TTC549 (cell line): ENCODE data around the gene MYO3B.
"Not testable (repeated sequence)": the region's sequence is repeated elsewhere in the genome, so short reads cannot be mapped to it uniquely, and the experiment has no call there.

Source experiments
- FAIRE-seq: peaks from 2 replicates; lab custom pipeline; 2012; peaks lifted over from hg19 to GRCh38; lab: Jason Lieb, UNC

MYO3B gene

DNA sequence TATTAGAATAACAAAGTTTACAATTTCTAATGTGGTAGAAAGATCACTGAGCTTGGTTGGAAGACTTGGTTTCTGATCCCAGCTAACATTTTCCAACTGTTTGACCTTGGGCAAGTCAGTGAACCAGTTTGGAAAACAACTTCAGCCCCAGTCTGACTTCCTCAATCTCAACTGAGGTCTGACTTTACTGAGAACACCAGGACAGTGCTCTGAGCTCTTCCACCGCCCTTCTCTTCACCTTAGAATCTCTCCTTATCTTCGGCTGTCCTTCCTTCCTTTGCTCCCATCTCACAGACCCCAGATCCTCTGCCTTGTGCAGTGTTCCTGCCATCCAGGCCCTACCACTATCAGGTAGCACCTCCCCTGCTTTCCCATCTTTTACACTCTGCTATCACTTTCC lies 343.4 kb downstream of the MYO3B start:
- FAIRE-seq, result no peak

DNA sequence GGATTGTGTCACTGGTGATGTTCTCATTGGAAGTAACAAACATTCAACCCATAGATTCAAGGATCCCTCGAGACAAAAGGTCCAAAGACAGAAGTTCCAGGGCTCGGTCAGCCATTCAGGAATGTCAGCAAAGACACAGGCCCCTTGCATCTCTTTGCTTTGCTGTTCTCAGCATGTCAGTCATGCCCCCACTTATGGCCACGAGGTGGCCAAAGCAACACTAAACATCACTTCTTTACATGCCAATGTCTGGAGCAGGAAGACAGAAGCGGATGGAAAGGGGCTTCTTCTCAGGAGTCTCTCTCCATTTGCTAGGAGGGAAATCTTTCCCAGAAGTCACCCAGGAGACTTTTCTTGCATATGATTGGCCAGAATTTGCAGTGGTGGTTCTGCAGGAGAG lies 345.6 kb downstream of the MYO3B start:
- FAIRE-seq, result no peak

DNA sequence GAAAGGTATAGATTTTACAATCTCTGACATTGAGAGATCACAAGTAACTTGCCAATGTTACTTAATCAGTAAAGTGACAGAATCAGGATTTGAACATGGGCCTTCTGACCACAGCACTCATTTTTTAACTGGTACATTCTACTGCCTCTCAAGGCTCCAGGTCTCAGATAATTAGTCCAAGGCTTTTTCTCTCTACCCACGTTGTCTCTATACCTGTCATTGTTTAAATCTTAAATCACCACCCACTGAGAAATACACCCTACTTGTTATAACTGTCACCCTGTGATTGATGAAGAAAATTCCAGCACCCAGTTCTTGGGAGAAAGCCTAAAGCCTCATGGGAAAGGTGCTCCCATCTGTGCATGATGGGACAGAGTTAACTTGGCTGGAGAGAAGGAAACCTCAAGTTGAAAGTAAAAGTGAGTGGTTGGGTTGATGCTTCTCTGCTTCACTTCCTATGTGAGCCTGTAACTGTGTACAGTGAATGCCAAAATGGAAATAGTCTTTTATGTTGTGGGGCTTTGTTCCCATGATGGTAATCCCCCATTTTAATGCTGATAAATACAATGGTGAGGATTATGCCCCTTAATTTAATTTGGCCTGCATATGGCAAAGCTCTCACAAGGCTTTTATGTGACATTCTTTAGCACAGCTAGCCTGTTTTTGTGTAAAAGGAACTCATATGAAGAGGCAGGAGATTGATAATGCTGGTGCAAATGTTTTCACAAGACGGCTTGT lies 347.1 kb downstream of the MYO3B start:
- FAIRE-seq, result no peak

DNA sequence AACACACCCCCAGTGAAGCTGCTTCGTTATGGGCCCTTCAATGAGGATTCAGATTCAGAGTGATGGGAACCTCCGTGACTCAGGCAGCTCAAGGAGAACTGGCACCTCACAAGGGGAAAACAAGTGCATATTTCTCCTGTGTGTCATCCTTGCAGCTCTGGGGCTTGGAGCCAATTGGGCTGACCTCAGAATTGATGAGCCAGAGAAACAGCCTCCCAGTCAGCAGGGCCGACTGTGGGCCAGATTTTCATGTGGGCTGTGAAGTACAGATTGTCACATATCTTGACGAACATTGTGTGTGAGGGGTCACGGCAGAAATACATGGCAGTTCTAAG lies 347.6 kb downstream of the MYO3B start:
- FAIRE-seq, result no peak

DNA sequence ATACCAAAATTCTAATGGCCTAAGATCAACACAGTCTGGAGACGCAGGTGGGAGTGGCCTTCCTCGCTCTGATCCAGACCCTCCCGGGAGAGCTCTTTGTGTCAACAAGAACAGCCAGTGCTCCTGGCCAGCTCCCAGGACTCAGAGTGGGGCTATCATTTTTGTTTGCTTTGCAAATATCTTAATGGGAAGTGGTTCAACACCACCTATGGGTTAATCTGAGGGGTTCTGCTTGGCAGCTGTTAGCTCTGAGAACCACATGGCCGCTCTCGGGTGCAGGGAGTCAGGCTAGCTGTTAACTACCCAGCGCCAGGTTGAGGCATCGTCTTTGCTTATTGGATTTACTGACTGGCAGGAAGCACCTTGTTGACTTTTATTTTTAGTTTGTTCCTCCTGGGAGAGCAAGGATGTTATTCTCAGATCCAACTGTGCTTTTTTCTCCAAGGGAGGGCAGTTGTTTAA lies 352.4 kb downstream of the MYO3B start:
- no peak for FAIRE-seq

DNA sequence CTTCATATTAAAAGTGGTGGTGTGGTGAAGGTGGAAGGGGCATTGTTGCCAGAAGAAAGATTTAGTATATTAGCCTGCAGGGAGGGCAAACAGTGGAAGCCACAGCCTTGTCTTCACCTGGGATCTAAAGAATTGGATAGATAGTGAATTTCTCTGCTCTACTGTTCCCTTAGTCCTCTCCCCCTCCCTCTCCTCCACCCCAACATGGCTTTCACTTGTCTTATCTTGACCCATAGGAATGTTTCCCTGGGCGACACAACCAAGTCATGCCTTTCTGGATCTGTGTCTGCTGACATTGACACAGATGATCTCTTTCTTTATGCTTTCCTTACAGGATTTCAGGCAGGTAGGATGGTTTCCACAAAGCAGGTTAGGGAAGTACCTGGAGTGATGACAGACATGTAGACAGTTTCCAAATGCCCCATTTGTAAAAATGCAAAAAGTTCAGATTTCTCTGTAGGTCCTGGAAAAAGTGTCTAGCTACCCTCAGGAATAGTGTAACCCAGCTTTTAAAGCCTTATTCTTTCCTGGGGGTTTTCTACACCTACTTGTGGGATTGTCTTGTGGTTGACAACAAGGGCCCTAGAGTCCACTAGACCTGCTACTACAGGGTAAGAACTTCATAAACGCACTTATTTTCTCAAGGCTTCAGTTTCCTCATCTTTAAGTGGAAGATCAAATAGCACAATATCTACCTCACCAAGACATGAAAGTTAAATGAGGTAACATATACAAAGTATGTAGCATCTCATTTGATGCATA lies 353.0 kb downstream of the MYO3B start:
- FAIRE-seq, result no peak

DNA sequence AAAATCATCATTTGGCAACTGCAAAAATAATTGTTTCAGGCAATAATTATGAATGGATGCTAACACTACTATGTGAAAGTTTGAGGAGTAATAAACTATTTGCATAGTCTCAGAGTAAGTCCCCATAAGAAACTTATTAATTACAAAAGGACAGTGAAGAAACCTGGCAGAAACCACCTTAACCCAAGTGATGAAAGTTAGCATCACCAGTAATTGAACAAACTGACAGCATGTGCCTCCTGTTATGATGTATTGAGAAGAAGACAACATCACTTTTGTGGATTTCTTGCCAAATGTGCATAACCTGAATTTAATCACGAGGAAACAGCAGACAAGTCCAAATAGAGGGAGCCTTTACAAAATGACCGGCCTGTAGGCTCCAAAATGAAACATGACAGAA lies 353.9 kb downstream of the MYO3B start:
- FAIRE-seq, result no peak

DNA sequence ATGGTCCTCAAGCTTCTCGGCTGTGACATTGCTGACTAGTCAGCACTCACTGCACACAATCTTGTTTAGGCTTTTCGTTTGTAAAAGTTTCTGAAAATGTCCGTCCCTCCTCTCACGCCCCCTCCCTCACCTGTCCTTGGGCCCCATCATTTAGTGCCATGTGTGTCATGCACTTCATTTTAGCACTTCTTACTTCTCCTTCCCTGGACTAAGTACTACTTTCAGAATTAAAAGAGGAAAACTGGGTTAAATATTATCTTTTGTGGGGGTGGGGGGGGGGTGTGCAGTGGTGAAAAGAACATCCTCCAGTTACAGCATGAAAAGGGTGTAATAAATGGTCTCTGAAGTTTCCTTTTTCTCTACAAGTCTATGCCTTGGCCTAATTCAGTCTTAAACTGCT lies 355.2 kb downstream of the MYO3B start:
- no peak for FAIRE-seq

DNA sequence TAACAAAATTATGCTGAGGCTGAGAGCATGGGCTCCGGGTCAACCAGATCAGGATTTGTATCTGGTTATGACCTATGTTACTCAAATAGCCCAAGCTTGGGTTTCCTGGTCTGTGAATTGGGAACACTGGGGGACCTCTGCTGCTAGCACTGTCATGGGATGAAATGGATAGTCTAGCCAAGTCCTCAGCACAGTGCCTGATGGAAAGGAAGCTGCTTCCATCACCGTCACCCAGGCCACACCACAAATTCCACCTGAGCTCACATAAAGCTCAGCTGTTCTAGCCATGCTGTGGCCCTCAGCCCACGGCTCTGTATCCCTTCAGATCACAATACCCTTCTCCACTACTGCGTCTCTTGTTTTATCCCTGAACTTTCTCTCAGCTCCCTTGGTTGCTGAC lies 357.6 kb downstream of the MYO3B start:
- no peak for FAIRE-seq

DNA sequence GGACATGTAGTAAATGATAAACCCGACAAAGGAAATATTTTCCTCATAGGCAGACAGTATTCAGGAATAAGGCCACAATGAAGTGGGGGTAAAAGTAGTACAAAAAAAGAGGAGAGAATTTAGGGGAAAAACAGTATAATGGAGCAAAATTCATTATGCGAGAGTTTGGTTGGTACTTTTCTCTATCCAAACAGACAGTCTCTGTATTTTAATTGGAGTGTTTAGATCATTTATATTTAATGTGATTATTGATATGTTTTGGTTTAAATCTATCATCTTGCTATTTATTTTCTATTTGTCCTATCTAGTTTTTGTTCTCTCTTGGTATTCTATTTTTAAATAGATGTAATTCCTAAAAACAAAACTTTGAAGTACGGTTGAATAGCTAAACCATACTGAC lies 366.9 kb downstream of the MYO3B start:
- no peak for FAIRE-seq

DNA sequence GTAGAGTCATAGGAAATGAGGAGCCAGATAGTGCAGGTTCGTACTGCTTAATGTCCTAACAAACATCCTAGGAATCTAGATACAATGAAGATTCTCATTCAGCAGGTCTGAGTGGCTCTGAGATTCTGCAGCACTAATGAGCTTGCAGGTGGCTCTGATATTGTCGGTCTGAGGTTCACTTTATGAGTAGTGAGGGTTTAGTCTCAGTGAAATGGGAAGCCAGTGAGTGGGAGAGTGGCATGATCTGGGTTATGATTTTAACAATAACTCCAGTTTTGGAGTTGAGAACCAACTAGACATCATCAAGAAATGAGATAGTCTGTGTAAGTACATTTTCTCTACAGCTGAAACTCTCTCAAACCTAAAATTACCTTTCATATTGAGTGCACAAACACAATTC lies 370.4 kb downstream of the MYO3B start:
- FAIRE-seq, result no peak

DNA sequence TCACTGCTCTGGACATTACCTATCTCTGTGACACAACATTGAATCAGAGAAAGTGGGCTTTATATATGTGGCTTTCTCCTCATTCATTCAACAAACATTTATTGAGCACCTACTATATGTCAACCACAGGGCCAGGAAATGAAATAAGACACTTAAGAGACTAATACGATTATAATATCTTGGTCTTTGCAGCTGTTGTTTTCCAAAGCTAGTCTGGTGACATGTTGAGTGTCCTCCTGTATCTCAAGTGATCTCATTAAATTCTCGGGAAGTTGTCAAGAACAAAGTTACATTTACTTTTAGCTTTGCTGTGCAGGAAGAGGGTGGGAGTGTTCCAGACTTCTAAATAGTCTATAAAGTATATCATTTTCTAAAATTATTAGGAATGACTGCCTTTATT lies 372.6 kb downstream of the MYO3B start:
- FAIRE-seq, result no peak

DNA sequence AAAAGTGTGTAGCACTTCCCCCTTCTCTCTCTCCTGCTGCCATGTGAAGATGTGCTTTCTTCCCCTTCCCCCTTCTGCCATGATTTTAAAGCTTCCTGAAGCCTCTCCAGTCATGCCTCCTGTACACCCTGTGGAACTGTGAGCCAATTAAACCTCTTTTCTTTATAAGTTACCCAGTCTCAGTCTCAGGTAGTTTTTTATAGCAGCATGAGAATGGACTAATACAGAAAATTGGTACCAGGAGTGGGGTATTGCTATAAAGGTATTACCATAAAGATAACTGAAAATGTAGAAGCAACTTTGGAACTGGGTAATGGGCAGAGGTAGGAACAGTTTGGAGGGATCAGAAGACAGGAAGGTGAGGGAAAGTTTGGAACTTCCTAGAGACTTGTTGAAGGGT lies 374.0 kb downstream of the MYO3B start:
- not testable (repeated sequence) for FAIRE-seq

DNA sequence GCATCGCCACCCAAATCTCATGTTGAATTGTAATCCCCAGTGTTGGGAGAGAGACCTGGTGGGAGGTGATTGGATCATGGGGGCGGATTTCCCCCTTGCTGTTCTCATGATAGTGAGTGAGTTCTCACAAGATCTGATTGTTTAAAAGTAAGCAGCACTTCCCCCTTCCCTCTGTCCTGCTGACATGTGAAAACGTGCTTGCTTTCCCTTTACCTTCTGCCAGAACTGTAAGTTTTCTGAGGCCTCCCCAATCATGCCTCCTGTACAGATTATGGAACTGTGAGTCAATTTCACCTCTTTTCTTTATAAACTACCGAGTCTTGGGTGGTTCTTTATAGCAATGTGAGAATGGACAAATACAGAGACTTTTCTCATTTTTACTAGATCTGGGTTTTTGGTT lies 375.8 kb downstream of the MYO3B start:
- no peak for FAIRE-seq

DNA sequence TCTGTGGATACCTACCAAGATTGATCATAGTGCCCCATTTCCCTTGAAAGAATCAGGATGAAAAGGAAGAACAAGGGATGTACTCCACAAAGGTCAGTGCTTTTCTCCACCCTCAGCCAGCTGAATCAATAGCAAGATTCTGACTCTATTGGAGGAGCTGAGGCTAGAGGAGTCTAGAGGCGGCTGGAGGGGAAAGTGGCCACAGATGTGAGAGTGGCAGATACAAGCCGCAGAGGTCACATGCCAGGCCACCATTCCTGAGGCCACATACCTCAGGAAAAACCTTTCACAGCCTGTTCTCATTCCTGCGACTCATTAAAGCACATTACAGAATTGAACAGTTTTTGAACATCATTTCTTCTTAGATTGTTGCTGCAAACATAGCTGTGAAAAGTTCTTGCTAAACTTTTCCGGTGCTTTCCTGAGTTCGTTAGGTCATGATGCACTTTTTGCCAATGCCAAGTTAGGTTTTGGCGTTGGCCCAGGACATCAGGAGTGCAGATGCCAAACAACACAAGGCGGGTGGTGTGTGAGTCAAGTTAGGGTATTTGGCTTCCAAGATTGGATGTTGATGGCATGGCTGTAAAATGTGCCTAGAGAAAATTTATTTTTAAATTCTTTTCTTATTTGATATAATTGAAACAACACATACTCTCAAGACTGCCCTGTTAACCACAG lies 376.5 kb downstream of the MYO3B start:
- no peak for FAIRE-seq

DNA sequence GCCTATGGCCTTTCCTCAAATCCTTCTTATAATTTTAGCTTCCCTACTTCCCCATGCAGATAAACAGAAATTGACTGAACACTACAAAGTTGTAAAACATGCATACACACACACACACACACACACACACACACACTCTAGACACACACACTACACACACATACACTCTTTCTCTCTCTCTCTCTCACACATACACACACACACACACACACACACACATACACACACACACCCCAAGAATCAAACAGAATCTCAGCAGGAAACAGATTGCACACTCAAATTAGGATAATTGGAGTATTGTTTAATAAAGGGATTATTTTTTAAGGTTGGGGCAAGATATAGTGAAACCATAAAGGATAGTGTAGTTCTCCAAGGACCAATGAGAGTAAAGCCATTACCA lies 385.0 kb downstream of the MYO3B start:
- FAIRE-seq, result no peak

DNA sequence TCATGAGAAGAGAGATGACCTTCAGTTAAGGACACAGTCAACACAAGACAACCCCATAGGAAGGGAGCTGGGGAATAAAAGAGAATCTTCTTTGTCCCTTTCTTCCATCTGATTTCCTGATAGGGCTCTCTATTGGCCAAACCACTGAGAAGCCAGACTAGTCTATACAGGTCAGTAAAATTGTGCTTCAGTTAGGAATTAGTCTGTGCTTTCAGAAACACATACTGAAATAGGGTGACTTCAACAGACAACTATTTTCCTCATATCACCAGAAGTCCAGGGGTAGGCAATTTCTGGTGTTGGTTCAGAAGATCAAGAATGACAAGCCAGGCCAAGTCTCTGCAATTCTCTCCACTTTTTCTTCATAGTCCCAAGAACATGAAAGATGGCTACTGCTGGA lies 385.5 kb downstream of the MYO3B start:
- FAIRE-seq, result no peak

DNA sequence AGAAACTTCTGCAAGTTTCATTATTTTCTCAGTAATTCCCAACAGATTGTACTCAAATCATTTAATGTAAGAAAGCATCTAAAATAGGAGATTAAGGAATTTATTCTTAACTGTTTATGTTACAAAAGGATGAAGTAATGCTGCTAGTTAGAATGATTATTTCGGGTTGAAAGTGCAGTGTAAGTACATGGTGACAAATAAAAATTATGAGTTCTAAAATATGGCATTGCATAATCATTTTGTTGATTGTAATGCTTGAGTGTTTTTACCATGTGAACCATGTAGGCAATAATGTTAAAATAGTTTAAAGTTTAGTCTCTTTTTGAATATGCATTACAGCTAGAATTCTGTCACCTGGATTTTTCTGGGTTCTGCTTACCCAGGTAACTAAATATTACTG lies 388.2 kb downstream of the MYO3B start:
- FAIRE-seq, result no peak

DNA sequence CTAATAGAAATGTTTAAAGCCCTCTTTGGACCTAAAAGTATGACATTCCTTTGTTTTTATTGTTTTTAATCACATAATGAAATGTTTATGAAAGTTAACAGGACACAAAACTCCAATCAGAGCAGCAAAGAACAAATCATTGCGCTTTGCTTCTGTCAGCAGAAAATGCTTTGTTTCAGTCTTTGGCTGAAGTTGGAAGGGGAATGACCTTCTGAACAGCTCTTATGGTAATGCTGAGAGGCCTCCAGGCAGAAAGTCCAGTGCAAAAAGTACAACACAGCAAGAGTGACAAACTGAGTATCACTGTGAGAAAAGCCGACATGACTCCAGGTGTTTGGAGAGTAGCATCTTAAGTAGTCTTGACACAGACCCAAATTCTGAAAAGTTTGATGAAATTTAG lies 389.5 kb downstream of the MYO3B start:
- FAIRE-seq, result no peak

DNA sequence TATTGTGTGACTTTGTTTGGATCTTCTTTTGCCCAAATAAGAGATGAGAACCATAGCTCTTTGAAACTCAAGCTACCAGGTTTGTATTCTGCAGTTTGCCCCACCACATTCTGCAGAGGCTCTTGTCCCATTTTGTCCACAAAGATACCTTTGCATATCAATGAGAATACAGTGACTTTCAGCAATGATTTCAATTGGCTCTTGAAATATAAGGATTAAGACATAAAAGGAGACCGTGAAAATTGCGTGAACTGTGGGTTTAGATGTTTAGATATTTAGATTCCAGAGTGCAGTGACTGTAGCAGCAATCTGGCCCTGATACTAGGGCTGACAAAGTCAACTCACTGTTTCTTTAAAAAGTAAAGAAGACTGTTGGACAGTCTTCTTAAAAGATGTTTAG lies 390.6 kb downstream of the MYO3B start:
- no peak for FAIRE-seq

DNA sequence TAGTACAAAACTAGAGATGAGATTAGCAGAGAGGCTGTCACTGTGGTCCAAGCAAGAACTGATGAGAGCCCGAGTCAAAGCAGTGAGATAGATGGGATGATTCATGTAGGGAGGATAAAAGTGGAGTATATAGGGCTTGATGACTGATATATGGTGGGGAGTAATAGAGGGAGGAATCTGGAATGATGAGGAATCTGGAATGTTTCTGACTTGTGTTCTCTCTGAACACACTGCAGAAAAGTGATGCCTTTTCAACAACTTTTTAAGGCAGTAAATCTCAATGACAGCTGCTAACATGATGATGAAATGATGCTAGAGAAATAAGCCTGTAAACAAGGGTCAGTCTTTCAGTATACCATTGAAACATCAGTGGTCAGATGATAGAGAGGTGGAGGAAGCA lies 393.7 kb downstream of the MYO3B start:
- FAIRE-seq, result no peak

DNA sequence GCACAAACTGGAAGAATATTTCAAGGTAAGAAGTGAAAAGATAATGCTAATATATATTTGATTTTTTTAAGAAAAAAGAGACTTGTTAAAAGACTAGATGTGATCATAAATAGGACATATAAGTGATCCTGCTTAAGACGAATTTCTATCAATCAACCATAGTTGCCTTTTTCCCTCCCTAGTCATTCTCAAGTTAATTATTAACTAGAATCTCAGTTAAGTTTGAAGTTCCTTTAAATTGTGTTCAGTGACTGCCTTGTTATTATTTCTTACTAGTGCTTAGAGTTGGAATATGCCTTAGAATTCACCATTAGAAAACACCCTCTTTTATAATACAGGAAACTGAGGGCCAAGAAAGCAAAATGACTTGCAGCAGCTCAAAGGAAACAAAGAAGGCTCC lies 395.7 kb downstream of the MYO3B start:
- no peak for FAIRE-seq

DNA sequence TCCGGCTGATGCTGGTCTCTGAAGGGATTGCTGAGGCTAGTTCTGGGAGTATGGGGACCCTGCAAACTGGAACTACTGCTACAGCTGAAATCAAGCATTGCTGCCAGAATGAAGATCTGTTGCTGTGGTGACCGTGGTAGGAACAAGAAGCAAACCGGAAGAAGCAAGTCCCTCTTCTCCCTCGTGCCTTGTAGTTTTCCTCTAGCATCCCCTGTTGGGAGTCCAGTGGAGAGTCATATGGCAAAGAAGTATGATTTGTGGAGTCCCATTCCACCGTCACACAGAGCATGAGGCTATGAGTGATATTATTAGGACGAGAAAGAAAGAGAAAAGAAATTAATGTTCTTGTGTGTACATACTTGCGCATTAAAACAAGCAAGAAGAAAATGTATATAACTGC lies 398.3 kb downstream of the MYO3B start:
- FAIRE-seq, result no peak

DNA sequence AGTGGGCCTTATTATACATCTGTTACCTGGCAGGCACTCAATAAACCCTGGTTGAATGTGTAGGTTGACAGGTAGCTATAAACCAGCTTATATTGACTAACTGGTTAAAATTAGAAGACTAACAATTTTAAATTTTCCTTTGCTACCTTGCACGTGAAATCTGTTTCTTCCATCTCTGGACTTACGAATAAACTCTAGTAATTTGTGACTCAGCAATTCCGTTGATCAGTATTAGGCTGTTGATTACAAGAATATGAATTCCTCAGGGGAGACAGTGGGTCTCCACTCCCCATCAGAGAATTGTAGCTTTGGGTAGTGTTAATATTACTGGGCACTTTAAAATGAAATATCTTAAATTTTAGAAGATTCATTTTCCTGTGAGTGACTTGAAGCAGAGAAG lies 399.4 kb downstream of the MYO3B start:
- FAIRE-seq, result no peak
